K562 (cell line): ENCODE measurements around the gene COL8A2. TPM values are rescaled to one million over a fixed set of nuclear protein-coding genes. Genes with fewer than 3 reads are reported as not detected.

Experiments
- CBX3 ChIP-seq, 2 experiments: IDR thresholded peaks; 1 replicate in 1 of 2; 2 replicates in 1 of 2; pipeline ENCODE4 v1.6.1; 2012; ENCODE audit warnings: inconsistent platforms in 2 of 2, low read length in 2 of 2, borderline replicate concordance in 1 of 2, control low read depth in 1 of 2
- DACH1 ChIP-seq: fragments of 450-650 bp; IDR thresholded peaks from 2 replicates; pipeline ENCODE4 v1.6.1; 2018; ENCODE audit not compliant: partially characterized antibody
- DLX4 ChIP-seq: fragments of 250-450 bp; sonication (Bioruptor Pico); IDR thresholded peaks from 2 replicates; pipeline ENCODE4 v1.6.1; 2021; ENCODE audit warnings: mild to moderate bottlenecking
- E2F6 ChIP-seq, 2 experiments: IDR thresholded peaks; 2 replicates each; pipeline ENCODE4 v1.6.1; 2011; ENCODE audit warnings: borderline replicate concordance in 1 of 2, control low read depth in 1 of 2, low read depth in 1 of 2, low read length in 1 of 2, mild to moderate bottlenecking in 1 of 2, mixed read lengths in 1 of 2, moderate library complexity in 1 of 2; ENCODE audit not compliant: insufficient read depth in 1 of 2, insufficient read length in 1 of 2, poor library complexity in 1 of 2, severe bottlenecking in 1 of 2; ENCODE audit errors: extremely low read depth in 1 of 2
- HMG20A ChIP-seq: fragments of 450-650 bp; formaldehyde crosslinking; conservative IDR thresholded peaks from 2 replicates; pipeline ENCODE4 v1.4.0; 2020; ENCODE audit warnings: mild to moderate bottlenecking, mixed read lengths
- ID3 ChIP-seq, 2 experiments: fragments of 250-450 bp in 1 of 2; fragments of 450-650 bp in 1 of 2; sonication (Bioruptor Pico) in 1 of 2; IDR thresholded peaks; 2 replicates each; pipeline versions ENCODE4 v1.6.1 to v1.8.0; 2016 to 2021; ENCODE audit warnings: mild to moderate bottlenecking in 2 of 2, moderate library complexity in 2 of 2, missing compliant biosample characterization in 1 of 2, missing genetic modification characterization in 1 of 2
- MCM3 ChIP-seq: fragments of 450-650 bp; IDR thresholded peaks from 2 replicates; pipeline ENCODE4 v1.6.1; 2016
- MCM5 ChIP-seq: fragments of 450-650 bp; IDR thresholded peaks from 2 replicates; pipeline ENCODE4 v1.6.1; 2016; ENCODE audit warnings: low read depth
- MECOM ChIP-seq: fragments of 250-450 bp; sonication (Bioruptor Pico); IDR thresholded peaks from 2 replicates; pipeline ENCODE4 v1.8.0; 2022; ENCODE audit warnings: inconsistent platforms
- NRF1 ChIP-seq, 2 experiments: fragments of 450-650 bp; IDR thresholded peaks in 1 of 2; conservative IDR thresholded peaks in 1 of 2; 2 replicates each; pipeline ENCODE4 v1.6.1; 2014; ENCODE audit warnings: mild to moderate bottlenecking in 2 of 2
- PRDM10 ChIP-seq: fragments of 450-650 bp; IDR thresholded peaks from 2 replicates; pipeline ENCODE4 v1.6.1; 2018; ENCODE audit not compliant: partially characterized antibody
- RAD51 ChIP-seq: fragments of 450-650 bp; IDR thresholded peaks from 2 replicates; pipeline ENCODE4 v1.7.1; 2016; ENCODE audit warnings: low read depth, mild to moderate bottlenecking, borderline replicate concordance
- RBM17 ChIP-seq: fragments of 200-400 bp; formaldehyde crosslinking; IDR thresholded peaks from 2 replicates; pipeline ENCODE4 v1.6.1; 2017; ENCODE audit warnings: low read depth, mild to moderate bottlenecking, low read length, borderline replicate concordance
- RFX1 ChIP-seq: fragments of 450-650 bp; IDR thresholded peaks from 2 replicates; pipeline ENCODE4 v1.6.1; 2016; ENCODE audit warnings: mild to moderate bottlenecking, moderate library complexity
- RFX7 ChIP-seq: fragments of 250-450 bp; sonication (Bioruptor Pico); IDR thresholded peaks from 2 replicates; pipeline ENCODE4 v1.5.1; 2021; ENCODE audit warnings: mild to moderate bottlenecking
- SIN3A ChIP-seq, 2 experiments: fragments of 150-350 bp in 1 of 2; IDR thresholded peaks; 2 replicates each; pipeline ENCODE4 v1.6.1; 2011 to 2016; ENCODE audit warnings: borderline replicate concordance in 2 of 2, low read depth in 2 of 2, low read length in 2 of 2, mild to moderate bottlenecking in 2 of 2, moderate library complexity in 2 of 2; ENCODE audit not compliant: control insufficient read depth in 1 of 2
- SLC30A9 ChIP-seq: fragments of 250-450 bp; sonication (Bioruptor Pico); IDR thresholded peaks from 2 replicates; pipeline ENCODE4 v1.8.0; 2022; ENCODE audit warnings: mild to moderate bottlenecking, moderate library complexity
- STAT5A ChIP-seq: IDR thresholded peaks from 2 replicates; pipeline ENCODE4 v1.6.1; 2012; ENCODE audit warnings: low read length, inconsistent platforms, borderline replicate concordance
- TAL1 ChIP-seq: fragments of 450-650 bp; IDR thresholded peaks from 2 replicates; pipeline ENCODE4 v1.6.1; 2016; ENCODE audit warnings: mild to moderate bottlenecking
- ZNF140 ChIP-seq: fragments of 250-450 bp; sonication (Bioruptor Pico); IDR thresholded peaks from 2 replicates; pipeline ENCODE4 v1.8.0; 2021; ENCODE audit warnings: moderate library complexity, mild to moderate bottlenecking, inconsistent platforms
- ZNF217 ChIP-seq: sonication (generic); formaldehyde crosslinking; IDR thresholded peaks from 2 replicates; pipeline ENCODE4 v1.8.0; 2022; ENCODE audit warnings: mild to moderate bottlenecking, missing genetic modification reagents
- ZNF778 ChIP-seq: fragments of 450-650 bp; formaldehyde crosslinking; IDR thresholded peaks from 2 replicates; pipeline ENCODE4 v1.4.0; 2020; ENCODE audit warnings: mild to moderate bottlenecking, moderate library complexity
- polyA plus RNA-seq, 8 experiments: library from polyadenylated mRNA; depleted of rRNA in 4 of 8; stranded (reverse) in 5 of 8; unstranded in 3 of 8; fragments of >200 nt; fragmentation: Nextera tagmentation in 2 of 8; fragmentation: Illumina TruSeq in 1 of 8; extraction: Ambion mirVana in 2 of 8; extraction: Trizol in 1 of 8; gene quantifications; 2 replicates each; pipeline versions ENCODE4 v1.2.1 to v1.2.3, GENCODE V29; 2011 to 2014; ENCODE audit warnings: inconsistent platforms in 1 of 8, missing spikeins in 1 of 8
- total RNA-seq, 7 experiments: library from RNA; depleted of rRNA in 6 of 7; stranded (reverse); fragments of >200 nt in 6 of 7; fragmentation: Illumina TruSeq in 2 of 7; extraction: Trizol in 2 of 7; gene quantifications; 2 replicates each; pipeline versions ENCODE4 v1.2.1 to v1.2.3, GENCODE V29; 2011 to 2021; ENCODE audit warnings: low replicate concordance in 1 of 7

Gene COL8A2
- total and polyA plus RNA-seq, 9 of the 15 experiments (the other 6 are each of a cell fraction or from before 2014, with no cell fraction given), result 0.03 to 0.14 (median 0.04) TPM; not detected in 5

GRCh38 chr1:36161641-36162531, 36.9 kb upstream of the COL8A2 start (continued):
- TF ChIP-seq E2F6 (IDR thresholded peaks at IDR 0.05; ENCODE audit: borderline replicate concordance in 1 of 2, extremely low read depth in 1 of 2, insufficient read depth in 1 of 2, insufficient read length in 1 of 2, low read depth in 1 of 2, low read length in 1 of 2, poor library complexity in 1 of 2, severe bottlenecking in 1 of 2), result peak in 1 of 2 experiments; percentile 37
- no peak for TF ChIP-seq MCM3
- no peak for TF ChIP-seq ZNF140 (CRISPR knock-in tag)
- TF ChIP-seq HMG20A (CRISPR knock-in tag), result no peak
- no peak for TF ChIP-seq MCM5
- TF ChIP-seq CBX3 (IDR thresholded peaks at IDR 0.05; ENCODE audit: borderline replicate concordance in 1 of 2, low read length in 2 of 2), result no peak
- TF ChIP-seq RFX1, result no peak
- TF ChIP-seq RAD51, result no peak
- TF ChIP-seq RBM17, result no peak
- TF ChIP-seq SIN3A (IDR thresholded peaks at IDR 0.05; ENCODE audit: borderline replicate concordance in 2 of 2, control insufficient read depth in 1 of 2, low read depth in 2 of 2, low read length in 2 of 2), result no peak
- no peak for TF ChIP-seq MECOM (CRISPR knock-in tag)
- TF ChIP-seq NRF1 (conservative IDR thresholded peaks at IDR 0.05 in 1 of 2, IDR thresholded peaks at IDR 0.05 in 1 of 2), result no peak
- no peak for TF ChIP-seq ID3 (CRISPR knock-in tag; IDR thresholded peaks at IDR 0.05)
- no peak; the same call in 1 of the 2 replicates for TF ChIP-seq ID3 (tag; IDR thresholded peaks at IDR 0.05)
- TF ChIP-seq DLX4 (CRISPR knock-in tag), result no peak
- TF ChIP-seq TAL1, result 0 out of 2 replicates have a peak, but pooled peaks have one; percentile 26
- TF ChIP-seq ZNF778 (CRISPR knock-in tag), result no peak
- TF ChIP-seq RFX7, result no peak
- no peak for TF ChIP-seq SLC30A9 (CRISPR knock-in tag)
- no peak for TF ChIP-seq ZNF217
- TF ChIP-seq STAT5A, result no peak
- peak; percentile 8 for TF ChIP-seq PRDM10
- TF ChIP-seq DACH1, result no peak
